Dendritic cell treated with granulocyte-macrophage colony-stimulating factor and Interleukin-4, amounts not matched to agents 40 ng/mL and 50 ng/mL, for 4 days (primary cell): ENCODE data around the gene MED26.

Experiments
- H3K27ac Mint-ChIP-seq: one replicate; pipeline ENCODE4 v1.8.0; 2022; ENCODE audit warnings: mild to moderate bottlenecking, mixed read lengths
- H3K27me3 Mint-ChIP-seq: one replicate; pipeline ENCODE4 v1.8.0; 2022; ENCODE audit warnings: mild to moderate bottlenecking, mixed read lengths
- H3K36me3 Mint-ChIP-seq: one replicate; pipeline ENCODE4 v1.8.0; 2022; ENCODE audit warnings: low read depth, mixed read lengths
- H3K4me1 Mint-ChIP-seq: one replicate; pipeline ENCODE4 v1.8.0; 2022; ENCODE audit warnings: low read depth, mixed read lengths
- H3K4me3 Mint-ChIP-seq: one replicate; pipeline ENCODE4 v1.8.0; 2022; ENCODE audit warnings: mild to moderate bottlenecking, moderate library complexity, mixed read lengths
- H3K9me3 Mint-ChIP-seq: one replicate; pipeline ENCODE4 v1.8.0; 2022; ENCODE audit warnings: mixed read lengths
- intact Hi-C: fragments of 100-400 bp; cut with micrococcal nuclease; formaldehyde crosslinking; loops from one replicate; pipeline ENCODE4 v1.15.0; 2022

Gene MED26

GRCh38 chr19:16575861-16576689 lies 51.9 kb downstream of the MED26 start:
- peaks cover 92% of the 10 kb centered on the region for H3K36me3 Mint-ChIP-seq
- H3K4me1 Mint-ChIP-seq = peaks cover 73% of the 10 kb centered on the region

DNA sequence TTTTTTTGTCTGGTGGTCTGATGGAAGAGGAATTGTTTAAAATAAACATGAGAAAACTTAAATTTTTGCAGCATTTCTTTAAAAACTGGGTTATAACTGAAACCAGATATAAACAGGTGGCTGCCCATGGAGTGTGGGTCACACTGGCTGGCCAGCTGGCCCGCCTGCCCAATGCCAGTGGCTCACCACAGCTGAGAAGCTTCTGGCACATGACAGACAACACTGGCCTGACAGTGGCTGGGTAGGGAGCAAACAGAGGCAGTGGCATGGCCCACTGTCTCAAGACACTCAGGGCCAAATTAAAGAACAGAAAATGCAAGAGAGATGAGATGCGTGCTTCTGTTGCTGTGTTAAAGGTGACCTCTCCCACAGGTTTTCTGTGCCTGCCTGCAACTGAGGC lies 52.7 kb downstream of the MED26 start:
- Mint-ChIP-seq H3K9me3 (no peaks in the 10 kb centered on the region), H3K27ac (no peak overlapping the region), H3K4me1 (peaks cover 70% of the 10 kb centered on the region), H3K4me3 (no peak overlapping the region), H3K27me3 (no peaks in the 10 kb centered on the region), H3K36me3 (peaks cover 90% of the 10 kb centered on the region)
- intact Hi-C loops = no loop called here

More at GRCh38 chr19:16575861-16576689, 51.9 kb downstream of the MED26 start:
- Mint-ChIP-seq H3K4me3 (no peak overlapping the region), H3K27ac (no peak overlapping the region), H3K9me3 (no peaks in the 10 kb centered on the region), H3K27me3 (no peaks in the 10 kb centered on the region)
- intact Hi-C loops = no loop called here

DNA sequence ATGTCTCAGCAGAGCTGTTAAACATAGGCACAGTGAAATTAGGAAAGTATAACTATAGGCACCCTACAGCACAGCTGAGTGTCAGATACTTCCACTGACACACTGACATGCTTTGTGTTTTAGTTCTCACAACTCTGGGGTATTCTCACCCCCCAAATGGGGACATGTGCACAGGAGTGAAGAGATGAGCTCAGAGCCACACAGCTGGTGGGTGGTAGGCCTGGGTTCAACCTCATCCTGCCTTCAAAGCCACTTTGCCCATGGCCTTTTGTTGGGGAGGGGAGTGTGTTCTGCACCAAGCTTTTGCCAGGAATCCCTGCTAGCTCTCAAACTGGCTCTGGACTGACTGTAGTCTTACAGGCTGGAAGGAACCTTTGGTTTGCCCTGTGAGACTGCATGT lies 54.1 kb downstream of the MED26 start:
- Mint-ChIP-seq H3K9me3 (no peaks in the 10 kb centered on the region), H3K4me1 (peaks cover 57% of the 10 kb centered on the region), H3K36me3 (peaks cover 90% of the 10 kb centered on the region), H3K27me3 (no peaks in the 10 kb centered on the region), H3K27ac (no peak overlapping the region), H3K4me3 (peak overlapping the region; percentile 23)
- intact Hi-C loops = loop anchor here (5.0 kb wide), 1 partner anchor 53 kb away; the partner anchor contains the start of gene MED26

- intact Hi-C loops = loop anchor here (5.0 kb wide), 1 partner anchor 54 kb away; the partner anchor contains the start of gene MED26
- H3K4me1 Mint-ChIP-seq = peaks cover 57% of the 10 kb centered on the region
Measured at GRCh38 chr19:16573296-16573695, 54.7 kb downstream of the MED26 start.

DNA sequence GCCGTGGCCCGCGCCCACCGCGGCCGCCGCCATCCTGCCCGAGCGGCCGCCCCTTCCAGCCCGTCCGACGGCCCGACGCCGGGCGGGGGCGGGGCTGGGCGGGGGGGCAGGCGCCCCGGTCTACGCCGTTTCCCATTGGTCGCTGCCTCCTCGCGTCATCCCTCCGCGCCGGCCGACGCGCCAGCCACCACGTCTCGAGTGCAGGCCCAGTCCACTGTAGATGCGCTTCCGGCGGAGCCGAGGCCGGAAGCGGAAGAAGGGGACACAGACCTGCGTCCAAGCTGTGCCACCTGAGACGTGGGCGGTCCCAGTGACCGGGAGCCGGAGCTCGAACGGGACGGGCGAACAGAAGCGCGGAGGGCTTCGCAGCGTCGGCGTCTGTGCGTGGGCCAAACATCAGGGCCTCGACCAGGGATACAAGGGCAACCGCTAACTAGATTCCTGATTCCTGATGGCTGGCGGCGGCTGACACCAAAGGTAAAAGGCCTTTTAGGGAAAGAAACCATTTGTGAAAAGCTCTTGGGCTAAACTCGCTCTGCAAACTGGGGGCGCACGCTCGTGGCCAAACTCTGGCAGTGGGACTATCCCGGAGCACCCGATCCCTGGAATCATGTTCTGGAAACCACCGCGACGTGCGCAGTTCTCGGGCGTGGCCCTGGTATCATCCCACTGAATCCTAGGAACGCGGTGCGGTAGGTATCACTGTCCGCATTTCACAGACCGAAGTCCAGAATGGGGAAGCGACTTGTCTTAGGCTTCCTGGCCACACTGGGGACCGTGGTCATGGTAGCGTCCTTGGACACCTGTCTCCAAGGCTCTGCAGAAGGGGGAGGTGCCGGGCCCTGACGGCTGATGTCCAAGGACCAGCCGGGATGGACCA lies 55.4 kb downstream of the MED26 start, which contains the start of gene SLC35E1:
Gene SLC35E1 (minus strand): TSS at position 84 of the 880 bp plus-strand sequence. CDS start 51 bp downstream, at position 33.
- H3K27me3 Mint-ChIP-seq = no peaks in the 10 kb centered on the region
- intact Hi-C loops = loop anchor here (1.0 to 5.0 kb wide), 3 partner anchors 12 to 55 kb away; partner anchors contain the start of genes CHERP and MED26
- peaks cover 52% of the 10 kb centered on the region for H3K4me1 Mint-ChIP-seq

More at GRCh38 chr19:16573296-16573695, 54.7 kb downstream of the MED26 start:
- Mint-ChIP-seq H3K9me3 (no peaks in the 10 kb centered on the region), H3K4me3 (peak overlapping the region; percentile 94), H3K27ac (peak overlapping the region; percentile 93), H3K27me3 (no peaks in the 10 kb centered on the region), H3K36me3 (peaks cover 90% of the 10 kb centered on the region)

DNA sequence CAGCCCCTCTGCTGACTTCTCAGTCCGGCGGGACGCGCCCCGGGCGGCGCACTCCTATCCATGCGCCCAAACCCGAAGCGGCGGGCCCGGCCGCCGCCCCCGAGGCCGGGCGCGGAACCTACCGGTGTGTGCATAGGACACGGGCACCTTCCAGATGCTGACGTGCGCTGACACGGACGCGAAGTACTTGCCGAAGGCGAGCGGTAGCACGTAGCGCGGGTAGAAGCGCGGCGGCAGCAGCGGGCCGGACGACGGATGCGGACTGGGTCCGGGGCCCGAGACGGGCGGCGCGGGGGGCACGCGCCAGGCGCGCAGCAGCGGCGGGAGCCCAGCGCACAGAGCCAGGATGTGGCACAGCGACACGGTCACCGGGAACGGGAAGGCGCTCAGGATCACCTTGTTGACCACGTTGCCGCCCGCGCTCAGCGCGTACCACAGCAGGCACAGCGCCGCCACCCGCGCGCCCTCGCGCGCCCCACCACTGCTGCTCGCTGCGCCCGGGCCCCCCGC lies 56.1 kb downstream of the MED26 start:
- Mint-ChIP-seq H3K36me3 (peaks cover 90% of the 10 kb centered on the region), H3K4me1 (peaks cover 49% of the 10 kb centered on the region)
- intact Hi-C loops = loop anchor here (1.0 to 5.0 kb wide), 3 partner anchors 12 to 55 kb away; partner anchors contain the start of genes CHERP and MED26

More for the DNA sequence above, 55.4 kb downstream of the MED26 start, which contains the start of gene SLC35E1:
- H3K9me3 Mint-ChIP-seq = no peaks in the 10 kb centered on the region
- peaks cover 90% of the 10 kb centered on the region for H3K36me3 Mint-ChIP-seq
- peak within 1 kb of the TSS; percentile 94 for H3K4me3 Mint-ChIP-seq
- H3K27ac Mint-ChIP-seq = peak within 1 kb of the TSS; percentile 93

GRCh38 chr19:16571283-16571682 lies 56.7 kb downstream of the MED26 start:
- no peaks in the 10 kb centered on the region for H3K9me3 Mint-ChIP-seq
- no peaks in the 10 kb centered on the region for H3K27me3 Mint-ChIP-seq
- peaks cover 90% of the 10 kb centered on the region for H3K36me3 Mint-ChIP-seq
- peaks cover 45% of the 10 kb centered on the region for H3K4me1 Mint-ChIP-seq
- intact Hi-C loops = loop anchor here (5.0 kb wide), 1 partner anchor 56 kb away; the partner anchor contains the start of gene MED26
- peak overlapping the region; percentile 93 for H3K27ac Mint-ChIP-seq
- peak overlapping the region; percentile 87 for H3K4me3 Mint-ChIP-seq

More for the DNA sequence above, 56.1 kb downstream of the MED26 start:
- H3K27me3 Mint-ChIP-seq = no peaks in the 10 kb centered on the region
- H3K27ac Mint-ChIP-seq = peak overlapping the region; percentile 93
- no peaks in the 10 kb centered on the region for H3K9me3 Mint-ChIP-seq
- H3K4me3 Mint-ChIP-seq = peak overlapping the region; percentile 87

GRCh38 chr19:16569609-16570320 lies 58.2 kb downstream of the MED26 start:
- Mint-ChIP-seq H3K9me3 (no peaks in the 10 kb centered on the region), H3K36me3 (peaks cover 90% of the 10 kb centered on the region), H3K27ac (peak overlapping the region; percentile 93), H3K4me1 (peaks cover 32% of the 10 kb centered on the region), H3K27me3 (no peaks in the 10 kb centered on the region), H3K4me3 (no peak overlapping the region)
- intact Hi-C loops = loop anchor here (5.0 kb wide), 1 partner anchor 58 kb away; the partner anchor contains the start of gene MED26

GRCh38 chr19:16566702-16567101 lies 61.3 kb downstream of the MED26 start:
- H3K27me3 Mint-ChIP-seq = no peaks in the 10 kb centered on the region
- H3K9me3 Mint-ChIP-seq = no peaks in the 10 kb centered on the region
- peaks cover 94% of the 10 kb centered on the region for H3K36me3 Mint-ChIP-seq
- intact Hi-C loops = no loop called here
- no peak overlapping the region for H3K4me3 Mint-ChIP-seq
- H3K4me1 Mint-ChIP-seq = peaks cover 9% of the 10 kb centered on the region
- H3K27ac Mint-ChIP-seq = no peak overlapping the region

DNA sequence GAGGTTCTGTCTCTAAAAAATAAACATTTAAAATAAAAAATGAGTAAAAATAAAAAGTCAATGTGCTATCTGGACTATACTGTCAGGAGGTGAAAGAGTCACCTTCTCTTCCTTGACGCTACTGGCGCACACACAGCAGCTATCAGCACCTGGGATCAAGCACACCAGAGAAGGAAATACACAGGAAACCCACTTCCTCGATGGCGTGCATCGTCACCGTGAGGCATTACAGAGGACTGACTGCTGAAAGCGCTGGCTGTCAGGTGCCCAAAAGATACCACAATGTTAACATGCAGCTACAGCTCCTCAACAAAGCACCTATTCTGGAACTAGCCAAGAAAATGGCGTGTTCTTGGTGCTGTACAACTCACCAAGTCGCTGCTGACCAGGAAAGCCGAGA lies 61.8 kb downstream of the MED26 start:
- Mint-ChIP-seq H3K27me3 (no peaks in the 10 kb centered on the region), H3K27ac (no peak overlapping the region), H3K4me1 (peaks cover 4% of the 10 kb centered on the region), H3K9me3 (no peaks in the 10 kb centered on the region), H3K4me3 (no peak overlapping the region), H3K36me3 (peaks cover 96% of the 10 kb centered on the region)
- intact Hi-C loops = no loop called here

DNA sequence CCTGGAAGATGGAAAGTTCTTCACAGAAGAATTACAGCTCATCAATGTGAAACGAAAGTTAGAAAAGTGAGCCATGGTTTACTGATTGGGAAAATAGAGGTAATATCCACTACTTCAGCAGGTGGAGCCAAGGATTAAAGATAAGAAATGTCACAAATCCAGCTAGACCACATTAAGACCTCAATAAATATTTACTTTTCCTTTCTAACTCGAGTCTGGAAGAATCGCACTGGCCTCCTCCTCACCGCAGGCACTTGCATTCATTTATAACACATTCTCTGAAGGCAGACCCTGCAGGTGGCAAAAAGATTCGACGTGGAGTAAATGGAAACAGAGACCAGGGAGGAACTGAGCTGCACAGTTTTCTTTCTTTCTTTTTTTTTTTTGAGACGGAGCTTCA lies 63.2 kb downstream of the MED26 start:
- Mint-ChIP-seq H3K36me3 (peaks cover 99% of the 10 kb centered on the region), H3K9me3 (no peaks in the 10 kb centered on the region), H3K27ac (no peak overlapping the region), H3K4me1 (no peaks in the 10 kb centered on the region), H3K4me3 (no peak overlapping the region), H3K27me3 (no peaks in the 10 kb centered on the region)
- intact Hi-C loops = no loop called here

- Mint-ChIP-seq H3K4me3 (no peak overlapping the region), H3K27me3 (no peaks in the 10 kb centered on the region), H3K9me3 (no peaks in the 10 kb centered on the region), H3K4me1 (no peaks in the 10 kb centered on the region), H3K36me3 (peaks cover 99% of the 10 kb centered on the region), H3K27ac (no peak overlapping the region)
- intact Hi-C loops = no loop called here
Measured at GRCh38 chr19:16562608-16563025, 65.4 kb downstream of the MED26 start.

DNA sequence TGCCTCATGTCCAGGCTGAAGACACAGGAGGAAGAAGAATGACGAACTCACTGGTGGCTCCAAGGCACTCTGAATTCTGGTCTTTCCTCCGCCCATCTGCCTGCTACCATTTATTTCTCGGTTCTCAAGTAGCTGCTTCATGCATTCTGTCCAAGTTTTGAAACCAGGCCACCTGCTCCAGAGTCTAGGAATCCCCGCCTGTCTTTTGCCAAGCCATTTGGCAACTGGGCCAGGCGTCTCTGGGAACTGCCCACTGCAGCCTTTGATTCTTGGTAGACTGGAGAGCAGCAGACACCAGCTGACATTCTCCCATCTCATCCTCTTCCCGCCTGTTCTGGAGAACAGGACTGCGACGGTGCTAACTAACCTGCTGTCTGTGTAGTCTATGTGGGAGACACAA lies 66.6 kb downstream of the MED26 start:
- Mint-ChIP-seq H3K4me3 (no peak overlapping the region), H3K27me3 (no peaks in the 10 kb centered on the region), H3K36me3 (peaks cover 99% of the 10 kb centered on the region), H3K9me3 (no peaks in the 10 kb centered on the region), H3K4me1 (no peaks in the 10 kb centered on the region), H3K27ac (no peak overlapping the region)
- intact Hi-C loops = no loop called here
